Mammary epithelial cell (primary cell): ENCODE results near the gene XCR1.

Experiments
- EZH2 ChIP-seq: IDR thresholded peaks from 2 replicates; pipeline ENCODE4 v1.6.1; 2012; ENCODE audit warnings: low read length, inconsistent platforms, borderline replicate concordance
- TF ChIP-seq, protein P1 (sequence below), 2 donors: IDR thresholded peaks in 1 of 2; conservative IDR thresholded peaks in 1 of 2; 2 replicates each; pipeline ENCODE4 v1.5.1; 2011 to 2012; ENCODE audit warnings: inconsistent platforms in 2 of 2, low read length in 2 of 2, mild to moderate bottlenecking in 2 of 2, control low read depth in 1 of 2, low read depth in 1 of 2; ENCODE audit not compliant: insufficient read depth in 1 of 2; ENCODE audit errors: extremely low read depth in 1 of 2

DNA sequence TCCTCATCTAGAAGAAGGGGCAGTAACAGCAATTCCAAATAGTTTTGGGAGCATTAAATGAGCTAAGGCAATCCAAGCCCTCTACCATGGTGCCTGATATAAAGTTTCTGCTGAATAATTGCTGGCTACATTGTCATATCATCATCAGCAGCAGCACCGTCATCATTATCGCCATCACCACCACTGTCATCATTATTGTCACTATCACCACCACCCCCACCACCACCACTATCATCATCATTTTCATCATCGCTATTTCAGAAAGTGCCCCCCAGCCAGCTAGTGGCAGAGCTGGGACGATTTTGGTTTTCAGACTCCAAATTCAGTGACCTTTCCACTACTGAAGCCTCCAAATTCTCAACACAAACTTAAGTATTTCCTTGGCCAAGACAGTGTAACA, 15.0 kb downstream of the XCR1 start:
- TF ChIP-seq, protein P1, sequence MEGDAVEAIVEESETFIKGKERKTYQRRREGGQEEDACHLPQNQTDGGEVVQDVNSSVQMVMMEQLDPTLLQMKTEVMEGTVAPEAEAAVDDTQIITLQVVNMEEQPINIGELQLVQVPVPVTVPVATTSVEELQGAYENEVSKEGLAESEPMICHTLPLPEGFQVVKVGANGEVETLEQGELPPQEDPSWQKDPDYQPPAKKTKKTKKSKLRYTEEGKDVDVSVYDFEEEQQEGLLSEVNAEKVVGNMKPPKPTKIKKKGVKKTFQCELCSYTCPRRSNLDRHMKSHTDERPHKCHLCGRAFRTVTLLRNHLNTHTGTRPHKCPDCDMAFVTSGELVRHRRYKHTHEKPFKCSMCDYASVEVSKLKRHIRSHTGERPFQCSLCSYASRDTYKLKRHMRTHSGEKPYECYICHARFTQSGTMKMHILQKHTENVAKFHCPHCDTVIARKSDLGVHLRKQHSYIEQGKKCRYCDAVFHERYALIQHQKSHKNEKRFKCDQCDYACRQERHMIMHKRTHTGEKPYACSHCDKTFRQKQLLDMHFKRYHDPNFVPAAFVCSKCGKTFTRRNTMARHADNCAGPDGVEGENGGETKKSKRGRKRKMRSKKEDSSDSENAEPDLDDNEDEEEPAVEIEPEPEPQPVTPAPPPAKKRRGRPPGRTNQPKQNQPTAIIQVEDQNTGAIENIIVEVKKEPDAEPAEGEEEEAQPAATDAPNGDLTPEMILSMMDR (conservative IDR thresholded peaks at IDR 0.05 in 1 of 2, IDR thresholded peaks at IDR 0.05 in 1 of 2; ENCODE audit: extremely low read depth in 1 of 2, insufficient read depth in 1 of 2, low read depth in 1 of 2, low read length in 2 of 2), result no peak
- no peak for TF ChIP-seq EZH2
